HCT116 (cell line): Measurements from ENCODE around the gene PEX10. TPM values are rescaled to one million over a fixed set of nuclear protein-coding genes. Genes with fewer than 3 reads are reported as not detected.

Experiments used
- ATAC-seq: fragments of 200-7000 bp; cut with Tn5 transposase; 2 replicates; pipeline ENCODE4 v1.9.1; 2020; ENCODE audit warnings: mild to moderate bottlenecking, moderate library complexity
- BruUV-seq: library from RNA; stranded (reverse); fragments of 400-500 nt; replicated peaks from 2 replicates; lab custom pipeline; 2021; lab: Mats Ljungman, UMichigan
- CTCF ChIA-PET: fragments of 300-600 bp; sonication (Branson Sonifier 250); formaldehyde crosslinking; loops from one replicate; lab custom pipeline; 2021; ENCODE audit warnings: antibody characterized with exemption; lab: Charles Lee
- POLR2A ChIA-PET: fragments of 300-600, 350-600 bp; sonication (Branson Sonifier 250); formaldehyde crosslinking; loops from one replicate; lab custom pipeline; 2021; ENCODE audit warnings: antibody characterized with exemption; lab: Charles Lee
- RAD21 ChIA-PET, 2 experiments: fragments of 300-600 bp; sonication (Branson Sonifier 250); formaldehyde crosslinking; loops; one replicate each; lab custom pipeline; 2023; ENCODE audit warnings: low total read pairs in 2 of 2; ENCODE audit not compliant: uncharacterized antibody in 2 of 2, unreplicated experiment in 2 of 2, low non-redundant PET in 1 of 2; lab: Charles Lee
- DNase-seq: peaks from one replicate; pipeline ENCODE4 v3.0.0-alpha.2; 2010; ENCODE audit warnings: low read depth, low spot score
- H2AFZ ChIP-seq: fragments of 200-600 bp; shearing (Covaris generic), sonication (generic); 2 replicates; pipeline ENCODE4 v1.6.1; 2017; ENCODE audit warnings: low read depth, mixed run types, mixed read lengths, antibody characterized with exemption, low read length; ENCODE audit not compliant: poor library complexity, severe bottlenecking
- H3K27ac ChIP-seq: 2 replicates; pipeline ENCODE4 v1.5.1; 2012; ENCODE audit warnings: low read depth, low read length
- H3K27me3 ChIP-seq: fragments of 200-600 bp; sonication (generic); 2 replicates; pipeline ENCODE4 v1.6.1; 2016; ENCODE audit warnings: mixed run types, low read length, mixed read lengths; ENCODE audit not compliant: insufficient read depth
- H3K36me3 ChIP-seq, 2 experiments: fragments of 200-500 bp in 1 of 2; fragments of 200-600 bp in 1 of 2; sonication (Bioruptor generic) in 1 of 2; sonication (generic) in 1 of 2; 2 replicates each; pipeline versions ENCODE4 v1.5.1 to v1.6.1; 2014 to 2016; ENCODE audit warnings: low read length in 2 of 2, inconsistent platforms in 1 of 2, mixed read lengths in 1 of 2, mixed run types in 1 of 2; ENCODE audit not compliant: insufficient read depth in 2 of 2, control insufficient read depth in 1 of 2
- H3K4me1 ChIP-seq, 2 experiments: fragments of 200-600 bp in 1 of 2; sonication (generic) in 1 of 2; 2 replicates each; pipeline versions ENCODE4 v1.5.1 to v1.6.1; 2012 to 2017; ENCODE audit warnings: low read length in 2 of 2, inconsistent platforms in 1 of 2, mild to moderate bottlenecking in 1 of 2, mixed read lengths in 1 of 2, mixed run types in 1 of 2, moderate library complexity in 1 of 2; ENCODE audit not compliant: insufficient read depth in 2 of 2, control insufficient read depth in 1 of 2
- H3K4me2 ChIP-seq: fragments of 200-600 bp; sonication (generic); 2 replicates; pipeline ENCODE4 v1.6.1; 2017; ENCODE audit warnings: mixed run types, low read length, mixed read lengths
- H3K4me3 ChIP-seq, 2 experiments: fragments of 200-600 bp in 1 of 2; sonication (generic) in 1 of 2; replicated peaks in 1 of 2; 2 replicates each; pipeline ENCODE4 v1.5.1; 2011 to 2016; ENCODE audit warnings: low read length in 2 of 2, control low read depth in 1 of 2, low read depth in 1 of 2, mild to moderate bottlenecking in 1 of 2, mixed read lengths in 1 of 2, mixed run types in 1 of 2
- H3K79me2 ChIP-seq: fragments of 200-600 bp; sonication (generic); 2 replicates; pipeline ENCODE4 v1.6.1; 2017; ENCODE audit warnings: mild to moderate bottlenecking, mixed run types, low read length, moderate library complexity, mixed read lengths; ENCODE audit not compliant: insufficient read depth
- H3K9ac ChIP-seq: fragments of 200-600 bp; sonication (generic); 2 replicates; pipeline ENCODE4 v1.6.1; 2016; ENCODE audit warnings: low read length, mixed read lengths
- H3K9me2 ChIP-seq: fragments of 200-600 bp; sonication (generic), shearing (Covaris generic); 2 replicates; pipeline ENCODE4 v1.6.1; 2017; ENCODE audit warnings: mixed run types, mild to moderate bottlenecking, moderate library complexity; ENCODE audit not compliant: insufficient read depth
- H3K9me3 ChIP-seq, 2 experiments: fragments of 200-500 bp in 1 of 2; fragments of 200-600 bp in 1 of 2; sonication (Bioruptor generic) in 1 of 2; sonication (generic) in 1 of 2; 2 replicates each; pipeline ENCODE4 v1.6.1; 2014 to 2017; ENCODE audit warnings: low read length in 2 of 2, mixed read lengths in 2 of 2, inconsistent platforms in 1 of 2, low read depth in 1 of 2, mild to moderate bottlenecking in 1 of 2, mixed run types in 1 of 2, moderate library complexity in 1 of 2; ENCODE audit not compliant: control insufficient read depth in 1 of 2, insufficient read depth in 1 of 2
- H4K20me1 ChIP-seq: fragments of 200-600 bp; sonication (generic), shearing (Covaris generic); 2 replicates; pipeline ENCODE4 v1.6.1; 2017; ENCODE audit warnings: mixed run types, mild to moderate bottlenecking, moderate library complexity; ENCODE audit not compliant: insufficient read depth
- CBX3 ChIP-seq: IDR thresholded peaks from 2 replicates; pipeline ENCODE4 v1.6.1; 2012; ENCODE audit warnings: low read depth
- ELF1 ChIP-seq: IDR thresholded peaks from 2 replicates; pipeline ENCODE4 v1.6.1; 2012; ENCODE audit warnings: low read depth, borderline replicate concordance
- EZH2 ChIP-seq: fragments of 200-600 bp; sonication (generic); IDR thresholded peaks from 2 replicates; pipeline ENCODE4 v1.6.1; 2017; ENCODE audit warnings: antibody characterized with exemption, mixed run types
- EZH2phosphoT487 ChIP-seq: fragments of 200-600 bp; IDR thresholded peaks from 2 replicates; pipeline ENCODE4 v1.6.1; 2018; ENCODE audit warnings: antibody characterized with exemption, borderline replicate concordance
- POLR2A ChIP-seq: IDR thresholded peaks from 2 replicates; pipeline ENCODE4 v1.7.0; 2011; ENCODE audit warnings: borderline replicate concordance; ENCODE audit not compliant: insufficient read depth, insufficient read length; ENCODE audit errors: extremely low read depth
- POLR2AphosphoS5 ChIP-seq: IDR thresholded peaks from 2 replicates; pipeline ENCODE4 v1.6.1; 2011; ENCODE audit warnings: mild to moderate bottlenecking, low read depth, low read length, moderate library complexity
- RAD21 ChIP-seq: IDR thresholded peaks from 2 replicates; pipeline ENCODE4 v1.6.1; 2012; ENCODE audit warnings: low read depth, mild to moderate bottlenecking
- SIN3A ChIP-seq: IDR thresholded peaks from 2 replicates; pipeline ENCODE4 v1.6.1; 2012; ENCODE audit warnings: low read depth
- SP1 ChIP-seq: IDR thresholded peaks from 2 replicates; pipeline ENCODE4 v1.6.1; 2012; ENCODE audit warnings: low read depth
- ZNF274 ChIP-seq: fragments of 200-500 bp; sonication (Bioruptor generic); IDR thresholded peaks from 2 replicates; pipeline ENCODE4 v1.6.1; 2014; ENCODE audit warnings: mild to moderate bottlenecking, low read depth, low read length, inconsistent platforms
- intact Hi-C: fragments of 100-400 bp; cut with micrococcal nuclease; formaldehyde crosslinking; loops from 2 replicates; pipeline ENCODE4 v1.10.0; 2022
- total RNA-seq: library from RNA; stranded (reverse); gene quantifications from one replicate; pipeline ENCODE4 v1.2.1, GENCODE V29; 2021; ENCODE audit not compliant: unreplicated experiment
- TF ChIP-seq, protein P1 (sequence below): IDR thresholded peaks from 2 replicates; pipeline ENCODE4 v1.6.1; 2011; ENCODE audit warnings: mild to moderate bottlenecking, low read length, moderate library complexity; ENCODE audit not compliant: insufficient replicate concordance; ENCODE audit errors: extremely low read depth
- TF ChIP-seq, protein P2 (sequence below), 3 experiments: fragments of 200-600 bp in 1 of 3; sonication (generic) in 1 of 3; IDR thresholded peaks in 2 of 3; conservative IDR thresholded peaks in 1 of 3; 2 replicates each; pipeline ENCODE4 v1.5.1; 2012 to 2017; ENCODE audit warnings: low read depth in 2 of 3, low read length in 2 of 3, antibody characterized with exemption in 1 of 3, borderline replicate concordance in 1 of 3, control low read depth in 1 of 3, mild to moderate bottlenecking in 1 of 3, mixed read lengths in 1 of 3, mixed run types in 1 of 3, moderate library complexity in 1 of 3; ENCODE audit not compliant: insufficient read depth in 1 of 3

PEX10 gene
- total RNA-seq, 1 experiment from 2014 or later, result 27.9 TPM

DNA sequence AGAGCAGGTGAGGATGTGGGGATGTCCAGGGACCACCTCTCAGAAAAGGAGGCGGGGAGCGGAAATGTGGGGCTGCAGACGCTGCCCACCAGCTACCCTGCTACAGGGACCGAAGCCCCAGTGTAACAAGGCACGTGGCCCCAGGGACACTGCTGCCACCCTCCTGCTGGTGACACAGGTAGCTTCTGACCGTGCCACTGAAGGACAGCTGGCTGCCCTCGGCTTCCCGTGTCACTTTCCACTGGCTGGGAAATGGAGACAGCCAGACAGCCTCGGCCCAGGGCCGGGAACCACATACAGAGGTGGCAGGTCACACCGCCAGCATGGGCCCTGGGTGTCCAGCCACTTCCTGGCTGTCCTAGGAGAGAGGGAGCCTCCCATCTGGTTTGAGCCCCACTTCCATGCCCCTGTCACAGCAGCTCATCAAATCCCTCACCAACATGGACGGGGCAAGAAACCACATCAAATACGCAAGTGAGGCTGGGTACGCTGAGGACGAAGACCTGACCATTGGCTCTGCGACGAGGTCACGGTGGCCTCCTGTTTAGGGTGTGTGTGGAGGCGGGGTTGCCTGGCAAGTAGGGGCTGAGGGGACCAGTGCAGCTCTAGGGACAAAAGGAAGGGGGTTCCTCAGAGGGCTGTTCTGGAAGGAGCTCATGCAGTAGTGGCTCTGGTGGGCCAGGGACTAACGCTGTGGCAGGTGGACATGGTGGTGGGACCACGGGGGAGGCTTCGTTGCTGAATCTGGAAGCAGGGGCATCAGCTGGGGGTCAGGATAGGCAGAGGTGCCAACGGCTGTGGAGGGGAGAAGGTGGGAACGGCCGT, 5.0 kb downstream of the PEX10 start:
- H3K9ac ChIP-seq, result no peak overlapping the region
- peaks cover 13 to 23% of the 10 kb centered on the region in 2 experiments; a peak in 3 of 4 replicates for H3K36me3 ChIP-seq
- H3K4me1 ChIP-seq, result peaks cover 4 to 10% of the 10 kb centered on the region in 2 experiments; a peak in 3 of 4 replicates
- intact Hi-C loops, result no loop called here
- H3K9me3 ChIP-seq, result no peaks in the 10 kb centered on the region
- H3K27ac ChIP-seq, result no peak overlapping the region
- no peaks in the 10 kb centered on the region for H4K20me1 ChIP-seq
- no peaks in the 10 kb centered on the region for H3K27me3 ChIP-seq
- TF ChIP-seq CBX3 (no peak), ELF1 (no peak), SP1 (no peak), RAD21 (no peak), POLR2AphosphoS5 (no peak), POLR2A (no peak), SIN3A (no peak), EZH2 (no peak), EZH2phosphoT487 (no peak), ZNF274 (no peak)
- TF ChIP-seq, protein P1, sequence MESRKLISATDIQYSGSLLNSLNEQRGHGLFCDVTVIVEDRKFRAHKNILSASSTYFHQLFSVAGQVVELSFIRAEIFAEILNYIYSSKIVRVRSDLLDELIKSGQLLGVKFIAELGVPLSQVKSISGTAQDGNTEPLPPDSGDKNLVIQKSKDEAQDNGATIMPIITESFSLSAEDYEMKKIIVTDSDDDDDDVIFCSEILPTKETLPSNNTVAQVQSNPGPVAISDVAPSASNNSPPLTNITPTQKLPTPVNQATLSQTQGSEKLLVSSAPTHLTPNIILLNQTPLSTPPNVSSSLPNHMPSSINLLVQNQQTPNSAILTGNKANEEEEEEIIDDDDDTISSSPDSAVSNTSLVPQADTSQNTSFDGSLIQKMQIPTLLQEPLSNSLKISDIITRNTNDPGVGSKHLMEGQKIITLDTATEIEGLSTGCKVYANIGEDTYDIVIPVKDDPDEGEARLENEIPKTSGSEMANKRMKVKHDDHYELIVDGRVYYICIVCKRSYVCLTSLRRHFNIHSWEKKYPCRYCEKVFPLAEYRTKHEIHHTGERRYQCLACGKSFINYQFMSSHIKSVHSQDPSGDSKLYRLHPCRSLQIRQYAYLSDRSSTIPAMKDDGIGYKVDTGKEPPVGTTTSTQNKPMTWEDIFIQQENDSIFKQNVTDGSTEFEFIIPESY, result no peak
- TF ChIP-seq, protein P2, sequence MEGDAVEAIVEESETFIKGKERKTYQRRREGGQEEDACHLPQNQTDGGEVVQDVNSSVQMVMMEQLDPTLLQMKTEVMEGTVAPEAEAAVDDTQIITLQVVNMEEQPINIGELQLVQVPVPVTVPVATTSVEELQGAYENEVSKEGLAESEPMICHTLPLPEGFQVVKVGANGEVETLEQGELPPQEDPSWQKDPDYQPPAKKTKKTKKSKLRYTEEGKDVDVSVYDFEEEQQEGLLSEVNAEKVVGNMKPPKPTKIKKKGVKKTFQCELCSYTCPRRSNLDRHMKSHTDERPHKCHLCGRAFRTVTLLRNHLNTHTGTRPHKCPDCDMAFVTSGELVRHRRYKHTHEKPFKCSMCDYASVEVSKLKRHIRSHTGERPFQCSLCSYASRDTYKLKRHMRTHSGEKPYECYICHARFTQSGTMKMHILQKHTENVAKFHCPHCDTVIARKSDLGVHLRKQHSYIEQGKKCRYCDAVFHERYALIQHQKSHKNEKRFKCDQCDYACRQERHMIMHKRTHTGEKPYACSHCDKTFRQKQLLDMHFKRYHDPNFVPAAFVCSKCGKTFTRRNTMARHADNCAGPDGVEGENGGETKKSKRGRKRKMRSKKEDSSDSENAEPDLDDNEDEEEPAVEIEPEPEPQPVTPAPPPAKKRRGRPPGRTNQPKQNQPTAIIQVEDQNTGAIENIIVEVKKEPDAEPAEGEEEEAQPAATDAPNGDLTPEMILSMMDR (IDR thresholded peaks at IDR 0.05 in 2 of 3, conservative IDR thresholded peaks at IDR 0.05 in 1 of 3; ENCODE audit: borderline replicate concordance in 1 of 3, insufficient read depth in 1 of 3, low read depth in 2 of 3, low read length in 2 of 3), result no peak
- H3K4me2 ChIP-seq, result no peak overlapping the region
- ChIA-PET RAD21 (no interaction called here), POLR2A (interaction anchor here (0.6 kb wide), 1 partner anchor 207 kb away, joined by 4 read pairs; no protein-coding TSS in a partner anchor), CTCF (interaction anchor here (0.7 to 1.1 kb wide), 2 partner anchors 213 kb away, joined by 3 to 4 read pairs; partner anchors contain the start of gene FAAP20)
- ATAC-seq (no peak), DNase-seq (no peak)
- BruUV-seq, result no TSS peak
- no peak overlapping the region for H3K4me3 ChIP-seq
- H3K79me2 ChIP-seq, result peaks cover 17% of the 10 kb centered on the region; the same call in 1 of the 2 replicates
- no peaks in the 10 kb centered on the region for H3K9me2 ChIP-seq
- H2AFZ ChIP-seq, result no peak overlapping the region
